HepG2 (cell line): Measurements from ENCODE around the gene RNF114. TPM values are rescaled to one million over a fixed set of nuclear protein-coding genes. Genes with fewer than 3 reads are reported as not detected.

ENCODE experiments used
- BORCS8-MEF2B ChIP-seq: sonication (generic); formaldehyde crosslinking; IDR thresholded peaks from 2 replicates; pipeline ENCODE4 v1.8.0; 2022; ENCODE audit warnings: mild to moderate bottlenecking, missing genetic modification reagents
- KAT8 ChIP-seq: IDR thresholded peaks from 2 replicates; pipeline ENCODE4 v1.6.1; 2016; ENCODE audit warnings: missing genetic modification reagents, missing compliant biosample characterization
- KDM5B ChIP-seq: sonication (generic); formaldehyde crosslinking; IDR thresholded peaks from 2 replicates; pipeline ENCODE4 v1.4.0; 2020; ENCODE audit warnings: missing genetic modification reagents, mild to moderate bottlenecking, borderline replicate concordance
- REPIN1 ChIP-seq: sonication (generic); formaldehyde crosslinking; IDR thresholded peaks from 2 replicates; pipeline ENCODE4 v1.8.0; 2022; ENCODE audit warnings: missing genetic modification reagents, low read depth, mild to moderate bottlenecking, borderline replicate concordance
- SMAD9 ChIP-seq: sonication (generic); formaldehyde crosslinking; IDR thresholded peaks from 2 replicates; pipeline ENCODE4 v1.5.1; 2020; ENCODE audit warnings: mild to moderate bottlenecking, missing genetic modification reagents
- SRY ChIP-seq: sonication (generic); formaldehyde crosslinking; IDR thresholded peaks from 2 replicates; pipeline ENCODE4 v1.8.0; 2022; ENCODE audit warnings: mild to moderate bottlenecking, missing genetic modification reagents
- SYNCRIP ChIP-seq: fragments of 200-400 bp; formaldehyde crosslinking; IDR thresholded peaks from 2 replicates; pipeline ENCODE4 v1.6.1; 2018; ENCODE audit warnings: mild to moderate bottlenecking, low read depth, low read length; ENCODE audit not compliant: insufficient read depth
- ZNF773 ChIP-seq: sonication (generic); formaldehyde crosslinking; IDR thresholded peaks from 2 replicates; pipeline ENCODE4 v1.4.0; 2020; ENCODE audit warnings: missing genetic modification reagents, borderline replicate concordance
- polyA plus RNA-seq, 8 experiments: library from polyadenylated mRNA; depleted of rRNA in 3 of 8; stranded (reverse) in 7 of 8; unstranded in 1 of 8; fragments of >200 nt; fragmentation: Illumina TruSeq in 4 of 8; extraction: Trizol in 4 of 8; gene quantifications; 2 replicates each; pipeline versions ENCODE4 v1.2.1 to v1.2.3, GENCODE V29; 2011 to 2016; ENCODE audit warnings: low read depth in 4 of 8, missing spikeins in 1 of 8, mixed read lengths in 1 of 8; ENCODE audit not compliant: insufficient read depth in 1 of 8
- total RNA-seq, 5 experiments: library from RNA; depleted of rRNA; stranded (reverse); fragments of >200 nt; fragmentation: Illumina TruSeq; extraction: Trizol; gene quantifications; 2 replicates each; pipeline ENCODE4 v1.2.3, GENCODE V29; 2016; ENCODE audit warnings: low read depth in 1 of 5
- TF ChIP-seq, protein P1 (sequence below): sonication (generic); formaldehyde crosslinking; IDR thresholded peaks from 2 replicates; pipeline ENCODE4 v1.4.0; 2020; ENCODE audit warnings: missing genetic modification reagents, low read depth, mild to moderate bottlenecking, borderline replicate concordance
- TF ChIP-seq, protein P2 (sequence below): sonication (generic); formaldehyde crosslinking; IDR thresholded peaks from 2 replicates; pipeline ENCODE4 v1.5.1; 2020; ENCODE audit warnings: mild to moderate bottlenecking, missing genetic modification reagents, borderline replicate concordance
- TF ChIP-seq, protein P3 (sequence below): sonication (generic); formaldehyde crosslinking; IDR thresholded peaks from 2 replicates; pipeline ENCODE4 v1.4.0; 2020; ENCODE audit warnings: missing genetic modification reagents
- TF ChIP-seq, protein P4 (sequence below): sonication (generic); formaldehyde crosslinking; IDR thresholded peaks from 2 replicates; pipeline ENCODE4 v1.5.0; 2020; ENCODE audit warnings: mild to moderate bottlenecking, missing genetic modification reagents
- TF ChIP-seq, protein P5 (sequence below), 2 experiments: IDR thresholded peaks; 2 replicates each; pipeline ENCODE4 v1.6.1; 2011 to 2012; ENCODE audit warnings: low read length in 2 of 2, borderline replicate concordance in 1 of 2, low read depth in 1 of 2, mild to moderate bottlenecking in 1 of 2, moderate library complexity in 1 of 2

The RNF114 gene
- total and polyA plus RNA-seq, 2 of the 13 experiments (the other 11 are each of a cell fraction or from before 2014, with no cell fraction given), result 119 to 126 TPM

DNA sequence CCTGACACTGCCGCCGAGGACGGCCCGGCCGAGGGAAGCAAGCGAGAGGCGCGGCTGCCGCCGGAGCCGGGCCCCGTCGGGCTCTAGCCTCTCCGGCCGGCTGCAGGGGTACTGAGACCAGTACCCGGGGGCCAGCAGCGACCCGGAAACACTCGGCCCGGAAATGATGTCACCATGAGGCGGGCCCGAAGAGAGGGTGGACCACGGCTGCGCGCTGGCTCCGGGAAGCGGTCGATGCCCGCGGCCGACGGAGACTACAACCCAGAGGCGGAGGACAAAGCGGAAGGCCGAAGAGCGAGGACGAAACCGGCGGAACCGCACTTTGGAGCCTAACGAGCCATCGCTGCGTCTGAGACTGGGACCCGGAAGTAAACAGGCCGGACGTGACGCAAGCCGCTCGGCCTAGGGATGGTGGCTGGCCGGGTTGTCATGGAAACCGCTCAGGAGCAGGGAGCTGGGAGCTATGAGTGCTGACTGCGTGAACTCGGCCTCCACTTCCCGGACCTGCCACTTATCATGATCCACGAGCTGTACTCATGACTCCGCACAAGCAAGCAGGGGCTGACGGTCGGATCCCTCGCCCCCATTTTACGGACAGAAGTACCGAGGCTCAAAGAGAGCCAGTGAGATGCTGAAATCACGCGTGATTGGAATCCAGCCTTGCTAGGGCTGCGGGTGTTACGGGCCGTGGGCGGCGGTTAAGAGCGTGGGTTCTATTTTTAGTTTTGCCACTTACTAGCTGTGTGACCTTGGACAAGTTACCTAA lies 20.6 kb upstream of the RNF114 start, which contains the start of gene SPATA2 (continued):
- TF ChIP-seq, protein P1, sequence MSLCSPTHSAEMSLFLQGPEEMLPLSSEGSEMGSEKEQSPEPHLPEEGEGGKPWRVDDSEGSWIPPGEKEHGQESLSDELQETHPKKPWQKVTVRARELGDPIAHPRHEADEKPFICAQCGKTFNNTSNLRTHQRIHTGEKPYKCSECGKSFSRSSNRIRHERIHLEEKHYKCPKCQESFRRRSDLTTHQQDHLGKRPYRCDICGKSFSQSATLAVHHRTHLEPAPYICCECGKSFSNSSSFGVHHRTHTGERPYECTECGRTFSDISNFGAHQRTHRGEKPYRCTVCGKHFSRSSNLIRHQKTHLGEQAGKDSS (CRISPR knock-in tag), result peak; percentile 66
- TF ChIP-seq BORCS8-MEF2B (CRISPR knock-in tag) (peak; percentile 96), ZNF773 (CRISPR knock-in tag) (peak; percentile 50; the same call in 1 of the 2 replicates), SRY (CRISPR knock-in tag) (peak; percentile 74; the same call in 1 of the 2 replicates), KAT8 (CRISPR knock-in tag) (peak; percentile 97), KDM5B (peak; percentile 94), SYNCRIP (no peak), REPIN1 (peak; percentile 96; the same call in 1 of the 2 replicates), SMAD9 (CRISPR knock-in tag) (peak; percentile 62)
- TF ChIP-seq, protein P2, sequence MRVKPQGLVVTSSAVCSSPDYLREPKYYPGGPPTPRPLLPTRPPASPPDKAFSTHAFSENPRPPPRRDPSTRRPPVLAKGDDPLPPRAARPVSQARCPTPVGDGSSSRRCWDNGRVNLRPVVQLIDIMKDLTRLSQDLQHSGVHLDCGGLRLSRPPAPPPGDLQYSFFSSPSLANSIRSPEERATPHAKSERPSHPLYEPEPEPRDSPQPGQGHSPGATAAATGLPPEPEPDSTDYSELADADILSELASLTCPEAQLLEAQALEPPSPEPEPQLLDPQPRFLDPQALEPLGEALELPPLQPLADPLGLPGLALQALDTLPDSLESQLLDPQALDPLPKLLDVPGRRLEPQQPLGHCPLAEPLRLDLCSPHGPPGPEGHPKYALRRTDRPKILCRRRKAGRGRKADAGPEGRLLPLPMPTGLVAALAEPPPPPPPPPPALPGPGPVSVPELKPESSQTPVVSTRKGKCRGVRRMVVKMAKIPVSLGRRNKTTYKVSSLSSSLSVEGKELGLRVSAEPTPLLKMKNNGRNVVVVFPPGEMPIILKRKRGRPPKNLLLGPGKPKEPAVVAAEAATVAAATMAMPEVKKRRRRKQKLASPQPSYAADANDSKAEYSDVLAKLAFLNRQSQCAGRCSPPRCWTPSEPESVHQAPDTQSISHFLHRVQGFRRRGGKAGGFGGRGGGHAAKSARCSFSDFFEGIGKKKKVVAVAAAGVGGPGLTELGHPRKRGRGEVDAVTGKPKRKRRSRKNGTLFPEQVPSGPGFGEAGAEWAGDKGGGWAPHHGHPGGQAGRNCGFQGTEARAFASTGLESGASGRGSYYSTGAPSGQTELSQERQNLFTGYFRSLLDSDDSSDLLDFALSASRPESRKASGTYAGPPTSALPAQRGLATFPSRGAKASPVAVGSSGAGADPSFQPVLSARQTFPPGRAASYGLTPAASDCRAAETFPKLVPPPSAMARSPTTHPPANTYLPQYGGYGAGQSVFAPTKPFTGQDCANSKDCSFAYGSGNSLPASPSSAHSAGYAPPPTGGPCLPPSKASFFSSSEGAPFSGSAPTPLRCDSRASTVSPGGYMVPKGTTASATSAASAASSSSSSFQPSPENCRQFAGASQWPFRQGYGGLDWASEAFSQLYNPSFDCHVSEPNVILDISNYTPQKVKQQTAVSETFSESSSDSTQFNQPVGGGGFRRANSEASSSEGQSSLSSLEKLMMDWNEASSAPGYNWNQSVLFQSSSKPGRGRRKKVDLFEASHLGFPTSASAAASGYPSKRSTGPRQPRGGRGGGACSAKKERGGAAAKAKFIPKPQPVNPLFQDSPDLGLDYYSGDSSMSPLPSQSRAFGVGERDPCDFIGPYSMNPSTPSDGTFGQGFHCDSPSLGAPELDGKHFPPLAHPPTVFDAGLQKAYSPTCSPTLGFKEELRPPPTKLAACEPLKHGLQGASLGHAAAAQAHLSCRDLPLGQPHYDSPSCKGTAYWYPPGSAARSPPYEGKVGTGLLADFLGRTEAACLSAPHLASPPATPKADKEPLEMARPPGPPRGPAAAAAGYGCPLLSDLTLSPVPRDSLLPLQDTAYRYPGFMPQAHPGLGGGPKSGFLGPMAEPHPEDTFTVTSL (CRISPR knock-in tag), result no peak
- TF ChIP-seq, protein P3, sequence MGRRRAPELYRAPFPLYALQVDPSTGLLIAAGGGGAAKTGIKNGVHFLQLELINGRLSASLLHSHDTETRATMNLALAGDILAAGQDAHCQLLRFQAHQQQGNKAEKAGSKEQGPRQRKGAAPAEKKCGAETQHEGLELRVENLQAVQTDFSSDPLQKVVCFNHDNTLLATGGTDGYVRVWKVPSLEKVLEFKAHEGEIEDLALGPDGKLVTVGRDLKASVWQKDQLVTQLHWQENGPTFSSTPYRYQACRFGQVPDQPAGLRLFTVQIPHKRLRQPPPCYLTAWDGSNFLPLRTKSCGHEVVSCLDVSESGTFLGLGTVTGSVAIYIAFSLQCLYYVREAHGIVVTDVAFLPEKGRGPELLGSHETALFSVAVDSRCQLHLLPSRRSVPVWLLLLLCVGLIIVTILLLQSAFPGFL (CRISPR knock-in tag), result no peak
- TF ChIP-seq, protein P4, sequence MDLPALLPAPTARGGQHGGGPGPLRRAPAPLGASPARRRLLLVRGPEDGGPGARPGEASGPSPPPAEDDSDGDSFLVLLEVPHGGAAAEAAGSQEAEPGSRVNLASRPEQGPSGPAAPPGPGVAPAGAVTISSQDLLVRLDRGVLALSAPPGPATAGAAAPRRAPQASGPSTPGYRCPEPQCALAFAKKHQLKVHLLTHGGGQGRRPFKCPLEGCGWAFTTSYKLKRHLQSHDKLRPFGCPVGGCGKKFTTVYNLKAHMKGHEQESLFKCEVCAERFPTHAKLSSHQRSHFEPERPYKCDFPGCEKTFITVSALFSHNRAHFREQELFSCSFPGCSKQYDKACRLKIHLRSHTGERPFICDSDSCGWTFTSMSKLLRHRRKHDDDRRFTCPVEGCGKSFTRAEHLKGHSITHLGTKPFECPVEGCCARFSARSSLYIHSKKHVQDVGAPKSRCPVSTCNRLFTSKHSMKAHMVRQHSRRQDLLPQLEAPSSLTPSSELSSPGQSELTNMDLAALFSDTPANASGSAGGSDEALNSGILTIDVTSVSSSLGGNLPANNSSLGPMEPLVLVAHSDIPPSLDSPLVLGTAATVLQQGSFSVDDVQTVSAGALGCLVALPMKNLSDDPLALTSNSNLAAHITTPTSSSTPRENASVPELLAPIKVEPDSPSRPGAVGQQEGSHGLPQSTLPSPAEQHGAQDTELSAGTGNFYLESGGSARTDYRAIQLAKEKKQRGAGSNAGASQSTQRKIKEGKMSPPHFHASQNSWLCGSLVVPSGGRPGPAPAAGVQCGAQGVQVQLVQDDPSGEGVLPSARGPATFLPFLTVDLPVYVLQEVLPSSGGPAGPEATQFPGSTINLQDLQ (CRISPR knock-in tag), result 0 out of 2 replicates have a peak, but pooled peaks have one; percentile 64
- TF ChIP-seq, protein P5, sequence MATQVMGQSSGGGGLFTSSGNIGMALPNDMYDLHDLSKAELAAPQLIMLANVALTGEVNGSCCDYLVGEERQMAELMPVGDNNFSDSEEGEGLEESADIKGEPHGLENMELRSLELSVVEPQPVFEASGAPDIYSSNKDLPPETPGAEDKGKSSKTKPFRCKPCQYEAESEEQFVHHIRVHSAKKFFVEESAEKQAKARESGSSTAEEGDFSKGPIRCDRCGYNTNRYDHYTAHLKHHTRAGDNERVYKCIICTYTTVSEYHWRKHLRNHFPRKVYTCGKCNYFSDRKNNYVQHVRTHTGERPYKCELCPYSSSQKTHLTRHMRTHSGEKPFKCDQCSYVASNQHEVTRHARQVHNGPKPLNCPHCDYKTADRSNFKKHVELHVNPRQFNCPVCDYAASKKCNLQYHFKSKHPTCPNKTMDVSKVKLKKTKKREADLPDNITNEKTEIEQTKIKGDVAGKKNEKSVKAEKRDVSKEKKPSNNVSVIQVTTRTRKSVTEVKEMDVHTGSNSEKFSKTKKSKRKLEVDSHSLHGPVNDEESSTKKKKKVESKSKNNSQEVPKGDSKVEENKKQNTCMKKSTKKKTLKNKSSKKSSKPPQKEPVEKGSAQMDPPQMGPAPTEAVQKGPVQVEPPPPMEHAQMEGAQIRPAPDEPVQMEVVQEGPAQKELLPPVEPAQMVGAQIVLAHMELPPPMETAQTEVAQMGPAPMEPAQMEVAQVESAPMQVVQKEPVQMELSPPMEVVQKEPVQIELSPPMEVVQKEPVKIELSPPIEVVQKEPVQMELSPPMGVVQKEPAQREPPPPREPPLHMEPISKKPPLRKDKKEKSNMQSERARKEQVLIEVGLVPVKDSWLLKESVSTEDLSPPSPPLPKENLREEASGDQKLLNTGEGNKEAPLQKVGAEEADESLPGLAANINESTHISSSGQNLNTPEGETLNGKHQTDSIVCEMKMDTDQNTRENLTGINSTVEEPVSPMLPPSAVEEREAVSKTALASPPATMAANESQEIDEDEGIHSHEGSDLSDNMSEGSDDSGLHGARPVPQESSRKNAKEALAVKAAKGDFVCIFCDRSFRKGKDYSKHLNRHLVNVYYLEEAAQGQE (IDR thresholded peaks at IDR 0.05; ENCODE audit: borderline replicate concordance in 1 of 2, low read depth in 1 of 2, low read length in 2 of 2), result peak in 1 of 2 experiments; percentile 34; a peak in 1 of 4 replicates
